Glomerular endothelial cell (primary cell): ENCODE data around the gene TGM4. TPM values are rescaled to one million over a fixed set of nuclear protein-coding genes. Genes with fewer than 3 reads are reported as not detected.
"Not testable (repeated sequence)": the region's sequence is repeated elsewhere in the genome, so short reads cannot be mapped to it uniquely, and the experiment has no call there.

Source experiments
- DNase-seq: peaks from one replicate; pipeline ENCODE4 v3.0.0-alpha.2; 2011; ENCODE audit warnings: low read depth, low spot score; ENCODE audit errors: extremely low read depth
- total RNA-seq: library from RNA; depleted of rRNA; stranded (reverse); fragments of >200 nt; gene quantifications from 2 replicates; pipeline ENCODE4 v1.2.3, GENCODE V29; 2015

The TGM4 gene
- total RNA-seq = not detected in 2 replicates

DNA sequence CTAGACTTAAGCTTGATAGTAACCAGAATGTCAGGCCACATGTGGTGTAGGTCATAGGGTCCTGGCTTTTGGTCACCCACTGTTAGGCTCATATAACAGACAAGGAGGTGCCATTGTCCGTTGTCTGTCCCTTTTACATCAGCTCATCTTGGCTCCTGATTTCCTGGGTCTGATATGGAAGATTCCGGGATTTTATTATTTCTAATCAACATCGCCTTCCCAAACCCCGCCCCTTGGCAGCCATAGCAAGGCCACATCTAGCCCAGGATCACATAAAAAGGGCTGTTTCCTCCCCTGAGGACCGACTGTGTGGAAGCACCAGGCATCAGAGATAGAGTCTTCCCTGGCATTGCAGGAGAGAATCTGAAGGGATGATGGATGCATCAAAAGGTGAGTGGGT is at the start of gene TGM4:
TSS of gene TGM4 (plus strand) at position 301 of the 400 bp plus-strand sequence. CDS start at position 372, 71 bp downstream.
- no peak for DNase-seq

DNA sequence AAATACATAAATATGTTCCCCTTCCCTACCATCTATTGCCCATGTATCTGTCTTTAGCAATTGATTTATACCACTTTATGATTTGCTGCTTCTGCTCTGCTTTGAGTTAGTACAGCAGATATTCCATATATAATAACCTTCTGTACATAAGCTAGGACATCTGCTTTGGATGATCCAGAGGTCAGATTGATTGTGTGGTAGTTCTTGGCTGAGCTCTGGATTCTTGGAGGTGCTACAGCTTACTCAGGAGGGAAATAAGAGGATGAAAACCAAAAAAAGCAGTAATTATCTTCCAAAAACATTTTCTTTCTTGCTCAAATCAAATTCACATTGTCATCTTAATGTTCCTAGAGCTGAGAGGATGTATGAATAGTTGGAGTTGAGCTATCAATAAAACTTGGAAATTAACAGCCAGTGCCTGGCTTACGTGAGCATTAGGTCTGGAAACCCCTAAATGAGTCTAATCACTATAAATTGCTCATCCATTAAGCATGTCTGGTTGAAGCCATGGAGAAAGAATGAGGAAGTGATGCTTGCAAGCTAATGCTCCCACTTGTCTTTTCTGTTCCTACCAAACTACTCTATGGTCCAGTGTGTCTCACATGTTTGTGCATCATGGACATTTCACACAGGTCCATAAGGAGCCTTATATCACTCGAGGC is 49.0 kb upstream of the TGM4 start:
- no peak for DNase-seq

DNA sequence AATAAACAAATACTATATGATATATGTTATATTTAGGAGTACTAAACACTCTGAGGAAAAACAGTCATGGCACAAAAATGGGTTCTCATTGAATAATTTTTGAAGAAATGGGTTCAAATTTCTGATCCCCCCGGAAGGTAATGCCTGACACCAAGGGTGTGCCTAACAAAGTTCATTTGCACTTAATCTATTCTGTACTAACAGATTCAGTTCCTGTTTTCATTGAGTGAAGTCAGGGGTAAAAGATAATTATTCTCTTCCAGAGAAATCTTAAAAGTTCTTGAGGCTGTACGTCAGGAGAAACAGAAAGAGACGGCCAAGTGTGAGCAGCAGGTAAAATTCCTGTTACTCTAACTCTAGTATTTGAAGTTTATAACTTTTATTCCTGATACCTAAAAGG is 47.2 kb upstream of the TGM4 start:
- DNase-seq = no peak

DNA sequence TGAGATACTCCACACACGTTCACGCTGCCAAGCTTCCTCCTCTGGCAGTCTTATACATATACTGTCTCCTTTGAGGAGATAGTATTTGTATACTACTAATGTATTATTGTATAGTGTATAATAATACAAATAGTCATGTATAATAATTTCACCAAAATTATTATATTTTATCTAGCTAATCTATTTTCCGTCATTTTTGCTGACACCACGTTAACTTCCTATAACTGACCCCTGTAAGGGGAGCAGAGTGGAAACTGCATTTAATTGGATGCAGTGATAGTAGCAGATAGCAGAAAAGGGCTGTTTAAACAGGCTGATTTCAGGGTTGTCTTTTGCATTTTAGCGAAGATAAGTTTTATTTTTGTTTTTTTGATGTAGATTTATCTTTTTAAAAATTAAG is 43.2 kb upstream of the TGM4 start:
- no peak for DNase-seq

DNA sequence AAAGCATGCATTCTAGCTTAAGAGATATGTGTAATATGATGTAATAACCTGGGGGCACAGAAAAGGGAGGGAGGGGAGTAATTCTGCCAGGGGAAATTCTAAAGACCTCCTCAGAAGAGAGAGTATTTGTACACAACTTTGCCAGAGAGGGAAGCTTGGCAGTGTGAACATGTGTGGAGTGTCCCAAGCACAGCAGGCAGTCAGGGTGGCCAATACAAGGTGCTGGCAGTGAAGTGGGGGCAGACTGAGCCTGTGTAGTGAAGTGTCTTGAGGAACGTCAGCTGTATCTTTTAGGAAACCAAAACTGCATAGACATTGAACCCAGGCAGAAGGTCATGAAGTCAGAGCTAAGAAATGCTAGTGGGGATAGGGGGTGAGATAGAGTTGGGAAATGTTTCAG is 42.4 kb upstream of the TGM4 start:
- no peak for DNase-seq

DNA sequence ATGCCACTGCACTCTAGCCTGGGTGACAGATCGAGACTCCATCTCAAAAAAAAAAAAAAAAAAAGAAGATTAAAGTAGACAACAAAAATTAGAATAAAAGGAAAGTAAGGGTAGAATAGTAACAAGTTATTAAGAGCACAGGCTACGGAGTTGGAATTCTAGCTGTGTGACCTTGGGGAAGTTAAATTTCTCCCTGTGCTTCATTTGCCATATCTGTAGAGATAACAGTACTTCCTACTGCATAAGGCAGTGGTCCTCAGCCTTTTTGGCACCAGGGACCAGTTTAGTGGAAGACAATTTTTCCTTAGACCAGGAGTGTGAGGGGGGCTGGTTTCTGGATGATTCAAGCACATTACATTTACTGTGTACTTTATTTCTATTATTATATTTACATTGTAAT is 41.4 kb upstream of the TGM4 start:
- DNase-seq = no peak

DNA sequence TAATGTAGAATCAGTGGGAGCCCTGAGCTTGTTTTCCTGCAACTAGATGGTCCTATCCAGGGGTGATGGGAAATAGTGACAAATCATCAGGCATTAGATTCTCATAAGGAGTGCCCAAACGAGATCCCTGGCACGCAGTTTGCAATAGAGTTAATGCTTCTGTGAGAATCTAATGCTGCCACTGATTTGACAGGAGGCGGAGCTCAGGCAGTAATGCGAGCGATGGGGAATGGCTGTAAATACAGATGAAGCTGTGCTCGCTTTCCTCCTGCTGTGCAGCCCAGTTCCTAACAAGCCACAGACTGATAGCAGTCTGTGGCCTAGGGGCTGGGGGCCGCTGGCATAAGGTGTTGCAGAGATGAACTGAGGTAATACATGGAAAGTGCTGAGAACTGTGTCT is 41.0 kb upstream of the TGM4 start:
- no peak for DNase-seq

DNA sequence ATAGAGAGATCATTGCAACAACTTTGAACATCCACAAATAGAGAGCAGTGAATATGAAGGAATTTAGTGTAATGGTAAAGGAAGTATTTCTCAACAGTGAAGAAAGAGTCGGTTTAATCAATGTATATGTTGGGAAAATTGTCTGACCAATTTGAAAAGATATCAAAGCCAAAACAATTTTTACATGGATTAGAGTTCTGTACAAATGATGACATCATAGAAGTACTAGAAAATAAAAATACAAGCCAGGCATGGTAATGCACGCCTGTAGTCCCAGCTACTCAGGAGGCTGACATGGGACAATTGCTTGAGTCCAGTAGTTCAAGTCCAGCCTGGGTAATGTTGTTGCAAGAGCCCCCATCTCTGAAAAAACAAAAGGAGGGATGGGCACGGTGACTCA is 38.7 kb upstream of the TGM4 start:
- no peak for DNase-seq

DNA sequence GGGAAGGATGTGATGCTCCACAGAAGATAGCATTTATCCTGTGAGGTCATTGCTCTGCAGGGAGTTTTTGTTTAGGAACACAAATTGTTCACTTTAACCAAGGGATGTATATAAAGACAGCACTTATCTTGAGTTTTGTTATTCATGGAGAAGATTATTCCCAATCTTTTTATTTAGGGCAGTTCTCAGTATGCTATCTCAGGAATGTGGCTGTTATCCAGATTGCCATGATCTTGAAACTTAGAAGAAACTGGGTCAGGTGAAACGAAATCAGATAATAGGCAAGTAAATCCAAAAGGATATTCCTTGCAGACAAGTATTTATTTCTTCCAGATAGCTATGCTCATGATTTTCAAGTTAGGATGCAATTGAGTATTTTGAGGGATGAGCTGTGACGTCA is 32.0 kb upstream of the TGM4 start:
- no peak for DNase-seq

DNA sequence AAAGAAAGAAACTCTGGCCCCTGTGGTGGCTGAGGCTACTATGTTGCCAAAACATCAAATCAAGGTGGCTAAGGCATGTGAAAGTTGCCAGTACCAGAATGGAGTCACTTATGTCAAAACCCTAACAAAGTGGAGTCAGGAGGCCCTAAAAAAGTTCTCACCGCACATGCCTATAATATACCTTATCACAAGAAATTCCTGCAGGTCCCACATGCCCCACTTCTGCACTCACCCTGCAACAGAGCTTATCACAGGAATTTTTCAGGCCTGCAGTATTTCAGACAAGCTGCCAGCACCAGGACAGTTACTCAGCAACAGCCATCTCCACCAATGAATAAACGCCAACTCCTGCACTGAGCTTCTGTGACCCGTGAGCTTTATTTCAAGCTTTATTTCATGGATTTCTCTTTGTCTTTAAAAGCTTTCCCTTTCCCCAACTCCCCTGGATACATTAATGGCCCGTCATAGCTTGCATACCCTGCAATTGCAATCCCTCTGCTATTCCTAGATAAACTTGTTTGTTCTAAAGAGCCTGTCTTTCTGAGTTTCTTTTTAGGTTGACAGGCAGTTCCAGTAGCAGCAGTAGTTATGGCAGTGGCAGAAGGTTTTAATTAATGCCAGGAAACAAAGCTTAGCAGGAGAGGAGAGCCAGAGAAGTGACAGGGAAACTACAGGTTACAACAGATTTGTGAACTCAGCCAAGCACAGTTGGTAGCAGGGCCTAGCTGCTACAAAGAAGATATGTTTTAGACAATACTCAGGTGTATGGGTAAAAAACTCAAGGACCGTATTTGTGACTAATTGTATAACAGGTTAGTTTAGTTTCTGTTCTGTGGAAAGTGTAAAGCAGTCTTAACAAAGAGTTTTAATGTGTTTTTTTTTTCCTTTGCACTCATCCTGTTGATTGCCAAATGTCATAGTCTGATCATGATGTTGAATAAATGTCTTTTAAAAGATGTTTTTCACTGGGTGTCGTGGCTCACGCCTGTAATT is 28.6 kb upstream of the TGM4 start:
- no peak for DNase-seq

DNA sequence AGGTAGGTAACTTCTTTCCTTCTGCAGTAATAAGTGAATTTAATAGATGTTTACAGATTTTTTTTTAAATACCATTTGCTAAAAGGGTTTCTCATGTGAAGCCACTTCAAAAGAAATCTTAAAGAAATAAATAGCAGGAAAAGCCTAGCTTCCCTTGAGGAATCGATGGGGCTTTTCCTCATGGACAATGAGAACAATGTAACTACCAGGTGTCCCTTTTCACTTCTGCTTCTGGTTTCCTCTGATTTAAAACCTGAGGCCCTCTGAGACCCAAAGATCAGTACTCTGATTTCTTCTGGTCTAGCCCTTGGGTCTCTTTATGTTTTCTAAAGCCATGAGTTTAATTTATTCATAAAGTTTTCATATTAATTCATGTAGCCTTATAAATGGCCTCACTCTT is 25.8 kb upstream of the TGM4 start:
- DNase-seq = no peak

DNA sequence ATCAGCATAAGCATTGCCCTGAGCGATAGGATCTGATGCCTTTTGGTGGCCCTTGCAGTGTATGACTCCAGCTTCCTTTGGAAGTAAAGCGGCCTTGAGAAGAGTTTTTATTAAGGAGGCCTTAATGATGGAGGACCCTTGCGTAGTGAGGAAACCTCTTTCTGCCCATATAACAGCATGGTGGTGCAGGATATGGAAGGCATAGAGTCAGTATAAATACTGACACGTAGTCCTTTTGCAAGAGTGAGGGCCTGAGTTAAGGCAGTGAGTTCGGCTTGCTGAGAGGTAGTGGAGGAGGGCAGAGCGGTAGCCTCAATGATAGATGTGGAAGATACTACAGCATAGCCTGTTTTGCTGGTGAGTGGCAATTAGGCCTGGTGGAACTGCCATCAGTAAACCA is 17.7 kb upstream of the TGM4 start:
- DNase-seq = not testable (repeated sequence)

DNA sequence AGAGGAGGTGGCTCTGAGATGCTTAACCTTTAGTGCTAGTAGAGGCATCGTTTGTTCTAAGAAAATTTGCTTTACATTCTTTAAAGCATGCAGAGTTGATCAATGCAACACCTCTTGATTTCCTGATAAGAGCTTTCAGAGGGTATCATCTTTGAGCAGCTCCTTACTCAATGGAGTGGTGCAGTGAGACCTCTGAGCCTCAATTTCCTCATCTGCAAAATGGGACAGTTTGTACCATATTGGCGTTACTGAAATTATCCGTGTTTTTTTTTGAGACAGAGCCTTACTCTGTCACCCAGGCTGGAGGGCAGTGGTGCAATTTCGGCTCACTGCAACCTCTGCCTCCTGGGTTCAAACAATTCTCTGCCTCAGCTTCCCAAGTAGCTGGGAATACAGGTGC is 14.3 kb upstream of the TGM4 start:
- DNase-seq = no peak

DNA sequence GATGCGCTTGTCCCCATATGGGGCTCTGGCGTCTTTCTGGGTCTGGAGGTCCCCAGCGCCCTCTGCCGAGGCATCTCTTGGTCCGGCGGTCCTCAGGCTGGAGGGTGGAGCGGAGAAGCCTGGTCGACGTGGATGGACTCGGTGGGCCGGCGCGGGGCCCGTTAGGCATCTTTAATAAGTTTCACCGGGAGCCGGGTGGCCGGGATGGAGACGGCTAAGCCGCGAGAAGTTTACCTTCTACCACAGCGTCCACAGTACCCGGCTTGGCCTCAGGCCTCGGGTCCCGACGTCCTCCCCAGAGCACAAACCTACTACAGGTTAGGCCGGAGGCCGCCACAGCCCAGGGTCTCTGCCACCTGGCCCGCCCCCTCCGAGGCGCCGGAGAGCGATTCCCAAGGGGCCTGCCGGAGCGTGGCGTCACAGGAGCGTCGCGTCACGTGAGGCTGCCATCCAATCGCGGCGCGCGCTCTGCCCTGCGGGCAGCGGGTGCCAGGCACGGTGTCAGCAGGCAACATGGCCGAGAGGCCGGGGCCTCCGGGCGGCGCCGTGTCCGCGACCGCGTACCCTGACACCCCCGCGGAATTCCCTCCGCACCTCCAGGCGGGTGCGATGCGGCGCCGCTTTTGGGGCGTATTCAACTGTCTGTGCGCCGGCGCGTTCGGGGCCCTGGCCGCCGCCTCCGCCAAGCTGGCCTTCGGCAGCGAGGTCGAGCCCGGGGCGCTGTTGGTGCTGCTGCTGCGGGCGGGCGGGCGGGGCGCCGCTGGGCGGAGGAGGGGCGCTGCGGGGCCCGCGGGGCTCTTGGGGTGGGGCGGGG is 12.8 kb upstream of the TGM4 start, which contains the start of gene TMEM42:
TSS of gene TMEM42 (plus strand) at position 501 of the 814 bp plus-strand sequence. CDS start at position 514, 13 bp downstream.
- peak; percentile 57 for DNase-seq

DNA sequence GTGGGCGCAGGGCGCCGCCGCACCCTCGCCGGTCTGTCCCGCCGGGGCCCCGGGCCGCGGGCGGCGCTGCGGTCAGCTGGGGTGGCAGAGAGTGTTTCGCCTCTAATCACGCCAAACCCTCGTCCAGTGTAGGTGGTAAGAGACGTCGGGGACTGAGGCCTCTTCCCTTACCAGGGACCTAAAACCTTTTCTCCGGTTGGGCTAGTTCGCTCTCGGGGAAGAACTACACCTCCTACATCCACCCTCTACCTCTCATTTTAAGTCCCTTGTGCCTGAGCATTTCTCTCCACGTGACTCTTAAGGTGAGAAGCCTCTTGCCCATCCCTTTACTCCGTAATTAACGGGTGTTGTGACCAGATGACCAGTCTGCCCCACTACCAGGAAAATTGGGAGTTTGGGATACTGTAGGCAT is 12.2 kb upstream of the TGM4 start:
- no peak for DNase-seq

DNA sequence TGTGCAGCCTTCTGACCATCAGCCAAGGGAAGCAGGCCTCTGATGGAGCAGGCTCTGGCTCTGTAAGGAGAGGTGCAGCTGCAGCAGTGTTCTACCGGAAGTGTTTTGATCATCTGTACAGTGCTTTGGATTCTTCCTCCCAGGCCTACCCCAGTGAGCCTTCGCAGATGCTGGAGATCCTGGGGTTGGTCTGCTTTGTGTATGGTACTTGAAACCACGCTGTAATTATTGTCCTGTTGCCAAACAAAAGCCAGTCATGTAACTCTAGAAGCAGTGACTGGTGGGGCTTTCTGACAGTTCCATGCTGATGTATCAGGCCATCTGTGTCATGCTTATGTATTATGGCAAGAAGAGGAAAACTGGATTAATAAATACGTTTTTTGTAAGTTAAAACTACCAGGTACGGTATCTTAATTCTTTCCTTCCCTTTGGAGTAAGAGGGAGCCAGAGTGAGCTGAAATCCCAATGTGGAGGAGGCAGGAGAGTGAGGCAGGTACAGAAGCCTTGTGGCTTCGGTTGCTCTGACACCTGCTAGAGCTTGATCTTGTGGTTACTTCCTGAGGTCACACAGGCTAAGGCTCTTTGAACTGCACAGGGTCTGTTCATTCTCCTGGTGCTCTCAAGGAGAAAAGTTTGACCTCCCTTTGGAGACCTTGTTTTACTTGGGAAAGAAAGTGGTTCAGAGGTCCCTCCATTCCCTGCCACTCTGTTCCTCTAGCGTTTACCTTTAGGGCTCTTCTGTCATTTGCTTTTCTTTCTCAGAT is 9.0 kb upstream of the TGM4 start:
- no peak for DNase-seq

DNA sequence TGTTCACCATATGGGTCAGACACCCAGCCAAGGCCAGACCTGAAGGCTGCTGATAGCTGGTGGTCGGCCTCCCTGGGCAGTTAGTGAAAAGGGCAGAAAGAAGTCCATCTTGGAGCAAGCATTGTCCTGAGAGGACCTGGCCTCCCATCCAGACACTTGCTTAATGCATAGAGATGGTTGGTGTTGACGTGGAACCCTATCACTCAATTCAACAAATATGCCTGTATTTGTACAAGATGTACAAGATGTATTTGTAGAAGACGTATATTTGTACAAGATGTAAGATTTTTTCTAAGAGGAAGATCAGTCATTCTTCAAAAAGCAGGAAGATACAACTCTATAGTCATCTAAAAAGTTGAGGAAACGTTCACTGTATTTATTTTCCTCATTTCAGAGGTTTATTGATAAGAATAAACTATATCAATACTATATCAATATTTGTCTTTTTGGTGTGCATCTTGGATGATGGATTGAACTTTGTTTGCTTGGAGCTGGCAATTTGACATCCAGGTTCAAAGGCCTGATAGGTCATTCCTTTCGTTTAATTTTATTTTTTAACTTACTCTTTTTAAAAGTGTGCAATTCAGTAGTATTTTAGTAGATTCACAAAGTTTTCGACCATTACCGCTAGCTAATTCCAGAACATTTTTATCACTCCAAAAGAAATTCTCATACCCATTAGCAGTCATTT is 6.8 kb upstream of the TGM4 start:
- DNase-seq = no peak

DNA sequence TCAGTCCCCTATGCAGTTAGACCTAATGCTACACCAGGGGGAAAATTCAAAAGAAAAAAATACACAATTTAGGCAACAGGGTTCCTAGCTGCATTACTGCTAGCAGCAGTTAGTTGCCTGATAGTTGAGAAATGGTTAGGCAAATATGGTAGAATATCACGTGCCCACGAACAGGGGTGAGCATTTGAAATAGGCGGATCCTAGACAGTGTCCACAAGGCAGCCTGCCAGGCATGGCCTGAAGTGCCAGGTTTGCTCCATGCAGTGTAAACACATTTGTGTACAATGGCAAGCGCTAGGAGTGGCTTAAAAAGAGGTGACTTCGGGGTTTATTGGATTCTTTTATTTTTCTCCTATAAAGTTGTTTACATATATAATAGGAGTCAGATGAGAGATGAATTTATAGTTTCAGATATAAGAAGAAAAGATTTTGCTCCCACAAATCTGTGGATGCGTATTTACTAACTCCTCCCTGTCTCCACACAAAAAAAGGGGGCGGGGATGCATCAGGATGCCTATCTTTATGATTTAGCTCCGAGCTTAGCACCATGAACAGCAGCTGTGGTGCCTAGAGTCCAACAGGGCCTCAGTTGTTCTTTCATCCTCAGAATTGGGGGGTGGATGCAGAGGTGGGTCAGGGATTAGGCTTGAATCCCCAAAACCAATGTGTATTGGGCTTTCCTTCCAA is 3.9 kb upstream of the TGM4 start:
- no peak for DNase-seq

DNA sequence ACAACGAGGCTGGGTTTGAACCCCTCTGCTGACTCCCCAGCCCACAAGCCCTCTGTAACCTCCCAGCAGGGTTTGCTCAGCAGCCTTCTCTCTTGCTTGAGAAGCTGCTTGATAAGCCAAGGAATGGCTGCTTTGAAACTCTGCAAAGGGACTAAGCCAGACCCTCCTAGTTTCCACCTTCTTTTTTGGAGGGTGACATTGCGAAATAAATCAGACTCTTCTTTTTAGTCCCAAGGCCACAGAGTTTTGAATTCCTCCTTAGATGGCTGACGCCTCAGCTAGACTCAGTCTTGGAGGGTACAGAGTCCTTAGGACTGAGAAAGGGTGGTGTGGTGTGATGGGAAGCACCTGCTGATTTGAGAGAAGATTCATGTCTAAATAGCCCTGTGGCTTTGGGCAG is 1.2 kb downstream of the TGM4 start:
- no peak for DNase-seq
